Measurements from ENCODE around the gene SYNPR. TPM values are rescaled to one million over a fixed set of nuclear protein-coding genes. Genes with fewer than 3 reads are reported as not detected.
A peak's percentile ranks its signal among the peaks of the same experiment; 100 is the strongest.

Gene SYNPR
- total RNA-seq, 1 donor, result not detected

- no peak for DNase-seq (ENCODE audit: low read depth)
- no peak for TF ChIP-seq CTCF (IDR thresholded peaks at IDR 0.05; ENCODE audit: insufficient read depth, low read length)
Observed at GRCh38 chr3:63521657-63522056, 243.5 kb downstream of the SYNPR start.

GRCh38 chr3:63523100-63523499 is 245.0 kb downstream of the SYNPR start:
- H3K4me3 ChIP-seq (ENCODE audit: low read depth, low read length), result no peak overlapping the region
- DNase-seq (ENCODE audit: low read depth), result no peak
- TF ChIP-seq CTCF (IDR thresholded peaks at IDR 0.05; ENCODE audit: insufficient read depth, low read length), result no peak

More at GRCh38 chr3:63521657-63522056, 243.5 kb downstream of the SYNPR start:
- no peak overlapping the region for H3K4me3 ChIP-seq (ENCODE audit: low read depth, low read length)

- no peak for TF ChIP-seq CTCF (IDR thresholded peaks at IDR 0.05; ENCODE audit: insufficient read depth, low read length)
Observed at GRCh38 chr3:63528325-63529000, 250.4 kb downstream of the SYNPR start.

GRCh38 chr3:63532521-63532920 is 254.4 kb downstream of the SYNPR start:
- DNase-seq (ENCODE audit: low read depth), result no peak
- TF ChIP-seq CTCF (IDR thresholded peaks at IDR 0.05; ENCODE audit: insufficient read depth, low read length), result no peak
- no peak overlapping the region for H3K4me3 ChIP-seq (ENCODE audit: low read depth, low read length)

More at GRCh38 chr3:63528325-63529000, 250.4 kb downstream of the SYNPR start:
- DNase-seq (ENCODE audit: low read depth), result no peak
- H3K4me3 ChIP-seq (ENCODE audit: low read depth, low read length), result no peak overlapping the region

GRCh38 chr3:63538919-63539318 is 260.8 kb downstream of the SYNPR start:
- DNase-seq (ENCODE audit: low read depth), result peak; percentile 5
- TF ChIP-seq CTCF (IDR thresholded peaks at IDR 0.05; ENCODE audit: insufficient read depth, low read length), result no peak
- H3K4me3 ChIP-seq (ENCODE audit: low read depth, low read length), result no peak overlapping the region

- no peak for DNase-seq (ENCODE audit: low read depth)
- H3K4me3 ChIP-seq (ENCODE audit: low read depth, low read length), result no peak overlapping the region
- no peak for TF ChIP-seq CTCF (IDR thresholded peaks at IDR 0.05; ENCODE audit: insufficient read depth, low read length)
Observed at GRCh38 chr3:63555767-63556166, 277.7 kb downstream of the SYNPR start.

GRCh38 chr3:63556401-63556800 is 278.3 kb downstream of the SYNPR start:
- no peak for DNase-seq (ENCODE audit: low read depth)
- no peak for TF ChIP-seq CTCF (IDR thresholded peaks at IDR 0.05; ENCODE audit: insufficient read depth, low read length)

More at GRCh38 chr3:63556401-63556800, 278.3 kb downstream of the SYNPR start:
- H3K4me3 ChIP-seq (ENCODE audit: low read depth, low read length), result no peak overlapping the region
